GM12801 (cell line): ENCODE data around the gene MED16.

ENCODE experiments used
- CTCF ChIP-seq: IDR thresholded peaks from one replicate; pipeline ENCODE4 v1.5.1; 2011; ENCODE audit warnings: control low read depth; ENCODE audit not compliant: insufficient read length; ENCODE audit errors: extremely low read depth

Gene MED16

GRCh38 chr19:840519-841206 is 52.3 kb downstream of the MED16 start, which contains the start of gene PRTN3:
Gene PRTN3, plus strand, starts transcription at chr19:840999. Its CDS starts 10 bp downstream, at chr19:841009.
- TF ChIP-seq CTCF, result no peak

- no peak for TF ChIP-seq CTCF
Observed at GRCh38 chr19:835210-835810, 57.7 kb downstream of the MED16 start.

GRCh38 chr19:834216-834615 is 58.8 kb downstream of the MED16 start:
- TF ChIP-seq CTCF, result no peak

GRCh38 chr19:831407-832369 is 61.3 kb downstream of the MED16 start:
- TF ChIP-seq CTCF, result no peak

GRCh38 chr19:829129-829758 is 63.7 kb downstream of the MED16 start:
- TF ChIP-seq CTCF, result no peak

- TF ChIP-seq CTCF, result no peak
Observed at GRCh38 chr19:827710-828321, 65.2 kb downstream of the MED16 start, which contains the start of gene AZU1. Gene AZU1, plus strand, starts transcription at chr19:827837. Its CDS starts 10 bp downstream, at chr19:827847.

- TF ChIP-seq CTCF, result no peak
Observed at GRCh38 chr19:827314-827709, 65.7 kb downstream of the MED16 start.
